Neural cell (in vitro differentiated cells): Measurements from ENCODE around the gene STEAP1B.

Experiments
- CTCF ChIP-seq: fragments of 450-650 bp; IDR thresholded peaks from 2 replicates; pipeline ENCODE4 v1.5.1; 2014; ENCODE audit warnings: antibody characterized with exemption, mild to moderate bottlenecking, moderate library complexity; ENCODE audit not compliant: poor library complexity, severe bottlenecking
- POLR2AphosphoS5 ChIP-seq: IDR thresholded peaks from 2 replicates; pipeline ENCODE4 v1.6.1; 2012
- SMC3 ChIP-seq: fragments of 450-650 bp; conservative IDR thresholded peaks from 2 replicates; pipeline ENCODE4 v1.6.1; 2014; ENCODE audit warnings: antibody characterized with exemption, mild to moderate bottlenecking, moderate library complexity; ENCODE audit not compliant: poor library complexity

GRCh38 chr7:22425361-22425760 is 74.6 kb downstream of the STEAP1B start:
- TF ChIP-seq POLR2AphosphoS5 (no peak), CTCF (no peak), SMC3 (no peak)
